ENCODE data around the gene FREM2.

FREM2 gene

GRCh38 chr13:38849315-38849714, 162.4 kb downstream of the FREM2 start:
- DNase-seq = no peak

- DNase-seq = no peak
Measured at GRCh38 chr13:38850868-38851626, 164.2 kb downstream of the FREM2 start.

- DNase-seq = no peak
Measured at GRCh38 chr13:38854226-38854625, 167.3 kb downstream of the FREM2 start.

GRCh38 chr13:38856065-38856464, 169.2 kb downstream of the FREM2 start:
- DNase-seq = no peak

GRCh38 chr13:38862443-38862842, 175.6 kb downstream of the FREM2 start:
- DNase-seq = no peak

- DNase-seq = no peak
Measured at GRCh38 chr13:38863536-38863935, 176.7 kb downstream of the FREM2 start.

- DNase-seq = no peak
Measured at GRCh38 chr13:38866649-38867048, 179.8 kb downstream of the FREM2 start.

- DNase-seq = no peak
Measured at GRCh38 chr13:38868399-38868798, 181.5 kb downstream of the FREM2 start.

GRCh38 chr13:38868870-38869269, 182.0 kb downstream of the FREM2 start:
- no peak for DNase-seq

GRCh38 chr13:38871275-38871674, 184.4 kb downstream of the FREM2 start:
- DNase-seq = no peak

- peak; percentile 52 for DNase-seq
Measured at GRCh38 chr13:38872693-38873092, 185.8 kb downstream of the FREM2 start.

GRCh38 chr13:38875186-38875875, 188.5 kb downstream of the FREM2 start:
- DNase-seq = no peak

- no peak for DNase-seq
Measured at GRCh38 chr13:38879278-38879677, 192.4 kb downstream of the FREM2 start.

GRCh38 chr13:38879786-38880185, 192.9 kb downstream of the FREM2 start:
- no peak for DNase-seq

GRCh38 chr13:38880397-38880796, 193.5 kb downstream of the FREM2 start:
- DNase-seq = no peak

- DNase-seq = no peak
Measured at GRCh38 chr13:38883783-38884182, 196.9 kb downstream of the FREM2 start.

- DNase-seq = no peak
Measured at GRCh38 chr13:38888309-38888708, 201.4 kb downstream of the FREM2 start.

- no peak for DNase-seq
Measured at GRCh38 chr13:38895075-38895474, 208.2 kb downstream of the FREM2 start.

GRCh38 chr13:38897521-38897920, 210.6 kb downstream of the FREM2 start:
- DNase-seq = no peak

- DNase-seq = no peak
Measured at GRCh38 chr13:38898481-38898880, 211.6 kb downstream of the FREM2 start.

GRCh38 chr13:38899571-38899970, 212.7 kb downstream of the FREM2 start:
- DNase-seq = no peak

- no peak for DNase-seq
Measured at GRCh38 chr13:38900188-38900587, 213.3 kb downstream of the FREM2 start.

GRCh38 chr13:38902551-38902950, 215.7 kb downstream of the FREM2 start:
- DNase-seq = no peak

GRCh38 chr13:38905081-38905480, 218.2 kb downstream of the FREM2 start:
- DNase-seq = no peak

- DNase-seq = no peak
Measured at GRCh38 chr13:38905861-38906260, 219.0 kb downstream of the FREM2 start.
